Large intestine (tissue), 3 donors: ENCODE results near the gene LRRC57. TPM values are rescaled to one million over a fixed set of nuclear protein-coding genes. Genes with fewer than 3 reads are reported as not detected.
A peak's percentile ranks its signal among the peaks of the same experiment; 100 is the strongest.

Source experiments
- DNase-seq, 2 donors: peaks; one replicate each; pipeline versions ENCODE4 v3.0.0 to v3.0.0-alpha.2; 2013
- H3K27ac ChIP-seq: one replicate; pipeline ENCODE4 v1.5.1; 2013; ENCODE audit warnings: low read length
- H3K27me3 ChIP-seq: 2 replicates; pipeline ENCODE4 v1.6.1; 2013; ENCODE audit warnings: low read length; ENCODE audit not compliant: control insufficient read depth, insufficient read depth
- H3K36me3 ChIP-seq: 2 replicates; pipeline ENCODE4 v1.6.1; 2013; ENCODE audit warnings: low read length; ENCODE audit not compliant: control insufficient read depth, insufficient read depth
- H3K4me1 ChIP-seq: one replicate; pipeline ENCODE4 v1.6.1; 2013; ENCODE audit warnings: low read length; ENCODE audit not compliant: control insufficient read depth, insufficient read depth
- H3K4me3 ChIP-seq: one replicate; pipeline ENCODE4 v1.5.1; 2013; ENCODE audit warnings: low read length
- H3K9me3 ChIP-seq: one replicate; pipeline ENCODE4 v1.6.1; 2013; ENCODE audit warnings: mild to moderate bottlenecking, low read depth, low read length, moderate library complexity; ENCODE audit not compliant: control insufficient read depth
- WGBS: methylation state at CpG from one replicate; pipeline ENCODE4 v1.1.5; 2013; ENCODE audit warnings: low lambda C conversion rate; ENCODE audit not compliant: insufficient coverage; 5-methylcytosine and 5-hydroxymethylcytosine counted together
- polyA plus RNA-seq: library from polyadenylated mRNA; unstranded; fragments of 120-200 nt; gene quantifications from one replicate; pipeline ENCODE4 v1.2.1, GENCODE V29; 2013

Gene LRRC57
- polyA plus RNA-seq, 1 donor: 22.2 TPM

- no peak overlapping the region for H3K27ac ChIP-seq
- no peaks in the 10 kb centered on the region for H3K9me3 ChIP-seq
- H3K27me3 ChIP-seq: no peaks in the 10 kb centered on the region
- H3K36me3 ChIP-seq: peaks cover 9% of the 10 kb centered on the region
- peaks cover 3% of the 10 kb centered on the region for H3K4me1 ChIP-seq
- WGBS: 80% methylated on average over 4 of the region's 9 CpGs
- no peak overlapping the region for H3K4me3 ChIP-seq
- DNase-seq: no peak
Observed at GRCh38 chr15:42508263-42508690, 40.3 kb downstream of the LRRC57 start.

- Histone ChIP-seq H3K9me3 (no peaks in the 10 kb centered on the region), H3K4me3 (no peak overlapping the region), H3K4me1 (peaks cover 3% of the 10 kb centered on the region), H3K27ac (no peak overlapping the region), H3K36me3 (peaks cover 5% of the 10 kb centered on the region), H3K27me3 (no peaks in the 10 kb centered on the region)
- no peak for DNase-seq
- no CpG with 5 or more reads among the region's 4 CpGs for WGBS
Observed at GRCh38 chr15:42507514-42507913, 41.1 kb downstream of the LRRC57 start.

- Histone ChIP-seq H3K4me3 (no peak overlapping the region), H3K9me3 (no peaks in the 10 kb centered on the region), H3K36me3 (peaks cover 4% of the 10 kb centered on the region), H3K4me1 (peaks cover 10% of the 10 kb centered on the region), H3K27ac (peak overlapping the region; percentile 73), H3K27me3 (no peaks in the 10 kb centered on the region)
- DNase-seq: no peak
- 72% methylated on average over 2 of the region's 3 CpGs for WGBS
Observed at GRCh38 chr15:42504631-42505030, 44.0 kb downstream of the LRRC57 start.

- Histone ChIP-seq H3K27ac (no peak overlapping the region), H3K27me3 (no peaks in the 10 kb centered on the region), H3K4me3 (no peak overlapping the region), H3K9me3 (no peaks in the 10 kb centered on the region), H3K36me3 (peaks cover 4% of the 10 kb centered on the region), H3K4me1 (peaks cover 18% of the 10 kb centered on the region)
- 100% methylated on average over 1 of the region's 1 CpG for WGBS
- no peak for DNase-seq
Observed at GRCh38 chr15:42503825-42504224, 44.8 kb downstream of the LRRC57 start.

DNA sequence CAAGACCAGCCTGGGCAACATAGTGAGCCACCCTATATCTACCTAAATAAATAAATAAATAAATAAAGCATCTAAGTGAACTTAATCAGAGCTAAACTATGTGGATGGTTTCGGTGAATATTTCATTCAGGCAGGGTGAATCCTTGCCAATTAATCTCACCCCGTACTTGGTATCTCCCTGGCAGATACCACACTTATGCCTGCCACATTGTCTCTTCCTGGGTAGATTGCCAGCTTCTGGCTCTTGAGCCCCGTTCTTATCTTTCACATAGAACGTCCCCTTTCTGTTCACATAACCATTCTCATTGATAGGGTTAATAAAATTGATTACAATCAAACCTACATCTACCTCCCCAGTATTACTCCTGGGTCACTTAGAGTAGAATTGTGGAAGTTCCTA, 46.1 kb downstream of the LRRC57 start:
- Histone ChIP-seq H3K36me3 (peaks cover 4% of the 10 kb centered on the region), H3K27ac (no peak overlapping the region), H3K9me3 (no peaks in the 10 kb centered on the region), H3K27me3 (no peaks in the 10 kb centered on the region), H3K4me1 (peaks cover 28% of the 10 kb centered on the region), H3K4me3 (no peak overlapping the region)
- WGBS: 83% methylated on average over 1 of the region's 4 CpGs
- DNase-seq: no peak

DNA sequence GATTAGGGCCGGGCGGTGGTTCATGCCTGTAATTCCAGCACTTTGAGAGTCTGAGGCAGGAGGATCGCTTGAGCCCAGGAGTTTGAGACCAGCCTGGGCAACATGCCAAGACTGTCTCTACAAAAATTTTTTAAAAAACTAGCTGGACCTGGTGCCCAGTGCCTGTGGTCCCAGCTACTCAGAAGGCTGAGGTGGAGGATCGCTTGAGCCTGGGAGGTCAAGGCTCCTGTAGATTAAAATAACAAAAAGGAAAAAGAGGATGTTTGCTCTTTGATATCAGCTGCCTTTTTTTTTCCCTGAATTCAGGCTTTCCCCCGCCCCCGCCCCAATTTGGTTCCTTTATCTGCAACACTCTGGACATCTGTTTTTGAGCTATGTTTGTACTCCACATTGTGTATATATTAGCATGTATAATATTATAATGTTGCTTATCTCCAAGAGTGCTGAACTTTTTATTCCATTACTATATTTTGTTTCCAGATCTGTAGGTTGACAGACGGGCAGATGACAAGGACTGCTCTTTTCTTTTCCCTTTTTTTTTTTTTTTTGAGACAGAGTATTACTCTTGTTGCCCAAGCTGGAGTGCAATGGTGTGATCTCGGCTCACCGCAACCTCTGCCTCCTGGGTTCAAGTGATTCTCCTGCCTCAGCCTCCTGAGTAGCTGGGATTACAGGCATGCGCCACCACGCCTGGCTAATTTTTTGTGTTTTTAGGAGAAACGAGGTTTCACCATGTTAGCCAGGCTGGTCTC, 48.6 kb downstream of the LRRC57 start:
- Histone ChIP-seq H3K36me3 (peaks cover 4% of the 10 kb centered on the region), H3K4me1 (peaks cover 32% of the 10 kb centered on the region)
- WGBS: 100% methylated on average over 1 of the region's 12 CpGs

GRCh38 chr15:42498212-42499068, 50.2 kb downstream of the LRRC57 start:
- Histone ChIP-seq H3K4me3 (no peak overlapping the region), H3K27me3 (no peaks in the 10 kb centered on the region), H3K36me3 (peaks cover 4% of the 10 kb centered on the region), H3K9me3 (no peaks in the 10 kb centered on the region), H3K4me1 (peaks cover 34% of the 10 kb centered on the region), H3K27ac (peak overlapping the region; percentile 87)
- WGBS: 20% methylated on average over 1 of the region's 6 CpGs
- DNase-seq: peak; percentile 72 to 90

More for the DNA sequence above, 48.6 kb downstream of the LRRC57 start:
- Histone ChIP-seq H3K27ac (peak overlapping the region; percentile 87), H3K4me3 (no peak overlapping the region), H3K9me3 (no peaks in the 10 kb centered on the region), H3K27me3 (no peaks in the 10 kb centered on the region)
- no peak for DNase-seq

GRCh38 chr15:42495361-42496212, 53.0 kb downstream of the LRRC57 start, which contains the start of gene SNAP23:
SNAP23 (plus strand) TSS chr15:42495634; CDS start chr15:42511847, 16,213 bp downstream.
- H3K4me1 ChIP-seq: peaks cover 40% of the 10 kb centered on the region
- WGBS: 0% methylated on average over 3 of the region's 43 CpGs

DNA sequence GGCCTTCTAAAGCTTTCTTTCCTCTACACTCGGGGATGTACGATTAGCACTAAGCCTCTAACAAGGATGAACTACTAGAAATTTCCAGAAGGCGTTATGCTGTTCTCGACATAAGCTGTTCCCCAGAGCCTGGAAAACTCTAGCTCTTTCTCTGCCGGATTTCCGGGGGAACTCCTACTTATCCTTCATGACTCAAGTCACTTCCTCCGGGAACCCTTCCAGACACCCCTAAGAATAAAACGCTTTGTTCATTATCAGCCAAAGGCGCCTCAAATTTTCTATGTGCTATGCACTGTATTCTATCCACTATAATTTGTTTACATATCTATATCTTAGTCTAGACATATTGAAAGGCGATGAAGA, 53.6 kb downstream of the LRRC57 start:
- no peaks in the 10 kb centered on the region for H3K36me3 ChIP-seq
- H3K4me3 ChIP-seq: peak overlapping the region; percentile 58
- 0% methylated on average over 3 of the region's 10 CpGs for WGBS
- peak overlapping the region; percentile 68 for H3K27ac ChIP-seq
- DNase-seq: no peak
- peaks cover 37% of the 10 kb centered on the region for H3K4me1 ChIP-seq
- no peaks in the 10 kb centered on the region for H3K9me3 ChIP-seq
- no peaks in the 10 kb centered on the region for H3K27me3 ChIP-seq

More at GRCh38 chr15:42495361-42496212, 53.0 kb downstream of the LRRC57 start, which contains the start of gene SNAP23:
- Histone ChIP-seq H3K27ac (peak within 1 kb of the TSS; percentile 68), H3K9me3 (no peaks in the 10 kb centered on the region), H3K27me3 (no peaks in the 10 kb centered on the region), H3K36me3 (no peaks in the 10 kb centered on the region), H3K4me3 (peak within 1 kb of the TSS; percentile 58)
- DNase-seq: peak; percentile 97

DNA sequence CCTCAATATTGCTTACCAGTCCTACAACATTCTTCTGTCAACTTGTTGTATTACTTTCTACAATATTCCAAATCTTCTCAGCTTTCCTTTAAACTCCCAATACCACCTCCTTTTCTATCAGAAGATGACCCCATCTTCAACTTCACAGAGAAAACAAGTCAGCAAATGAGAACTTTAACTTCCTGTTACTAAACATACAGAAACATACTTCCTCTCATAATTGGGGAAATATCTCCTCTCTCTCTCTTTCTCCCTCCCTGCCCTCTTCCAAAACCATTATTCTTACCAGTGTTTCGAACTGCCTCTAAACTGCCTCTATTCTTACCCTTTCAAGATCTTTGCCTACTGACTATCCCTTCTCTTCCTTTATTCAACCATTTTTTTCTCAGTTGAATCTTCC, 54.9 kb downstream of the LRRC57 start:
- Histone ChIP-seq H3K27ac (no peak overlapping the region), H3K4me3 (no peak overlapping the region), H3K4me1 (peaks cover 24% of the 10 kb centered on the region), H3K27me3 (no peaks in the 10 kb centered on the region), H3K9me3 (no peaks in the 10 kb centered on the region), H3K36me3 (no peaks in the 10 kb centered on the region)
- WGBS: 83% methylated on average over 1 of the region's 1 CpG
- no peak for DNase-seq
